SK-N-SH treated with all-trans-retinoic acid at 6 μM for 48 hours (cell line): ENCODE results near the gene ITM2B.

Source experiments
- ATAC-seq: fragments of 200-7000 bp; cut with Tn5 transposase; 3 replicates; pipeline ENCODE4 v1.9.1; 2020; ENCODE audit warnings: mild to moderate bottlenecking, moderate library complexity
- ARNTL ChIP-seq: fragments of 450-650 bp; formaldehyde crosslinking; IDR thresholded peaks from 2 replicates; pipeline ENCODE4 v1.5.0; 2020; ENCODE audit warnings: low read depth, mild to moderate bottlenecking, moderate library complexity, borderline replicate concordance
- BACH2 ChIP-seq: fragments of 250-450 bp; sonication (Bioruptor Pico); IDR thresholded peaks from 2 replicates; pipeline ENCODE4 v1.9.0; 2021; ENCODE audit warnings: mild to moderate bottlenecking, borderline replicate concordance
- CSDC2 ChIP-seq: fragments of 250-450 bp; sonication (Bioruptor Pico); IDR thresholded peaks from 2 replicates; pipeline ENCODE4 v1.5.0; 2020; ENCODE audit warnings: mild to moderate bottlenecking, moderate library complexity
- ESRRG ChIP-seq: fragments of 250-450 bp; sonication (Bioruptor Pico); IDR thresholded peaks from 2 replicates; pipeline ENCODE4 v1.6.1; 2021; ENCODE audit warnings: mild to moderate bottlenecking
- GLIS3 ChIP-seq: fragments of 250-450 bp; sonication (Bioruptor Pico); IDR thresholded peaks from 2 replicates; pipeline ENCODE4 v1.5.0; 2020; ENCODE audit warnings: mild to moderate bottlenecking, moderate library complexity
- OSR1 ChIP-seq: fragments of 250-450 bp; sonication (Bioruptor Pico); IDR thresholded peaks from 2 replicates; pipeline ENCODE4 v1.8.0; 2022; ENCODE audit warnings: moderate library complexity, mild to moderate bottlenecking, inconsistent platforms
- PPARA ChIP-seq: fragments of 250-450 bp; sonication (Bioruptor Pico); IDR thresholded peaks from 2 replicates; pipeline ENCODE4 v1.5.0; 2020; ENCODE audit warnings: mild to moderate bottlenecking, borderline replicate concordance
- RARB ChIP-seq: fragments of 250-450 bp; sonication (Bioruptor Pico); IDR thresholded peaks from 2 replicates; pipeline ENCODE4 v1.8.0; 2021; ENCODE audit warnings: mild to moderate bottlenecking, moderate library complexity
- SNAI2 ChIP-seq: fragments of 250-450 bp; sonication (Bioruptor Pico); IDR thresholded peaks from 2 replicates; pipeline ENCODE4 v1.5.0; 2020; ENCODE audit warnings: mild to moderate bottlenecking, moderate library complexity
- TCF4 ChIP-seq: fragments of 250-450 bp; sonication (Bioruptor Pico); IDR thresholded peaks from 2 replicates; pipeline ENCODE4 v1.8.0; 2021; ENCODE audit warnings: mild to moderate bottlenecking, moderate library complexity, borderline replicate concordance
- TOX ChIP-seq: fragments of 250-450 bp; sonication (Bioruptor Pico); IDR thresholded peaks from 2 replicates; pipeline ENCODE4 v1.8.0; 2021; ENCODE audit warnings: mild to moderate bottlenecking, moderate library complexity, borderline replicate concordance
- ZC3H10 ChIP-seq: fragments of 250-450 bp; sonication (Bioruptor Pico); IDR thresholded peaks from 2 replicates; pipeline ENCODE4 v1.5.1; 2021; ENCODE audit warnings: mild to moderate bottlenecking, moderate library complexity
- ZFP30 ChIP-seq: fragments of 450-650 bp; formaldehyde crosslinking; IDR thresholded peaks from 2 replicates; pipeline ENCODE4 v1.5.0; 2022; ENCODE audit warnings: mild to moderate bottlenecking, moderate library complexity
- ZNF565 ChIP-seq: fragments of 450-650 bp; formaldehyde crosslinking; conservative IDR thresholded peaks from 2 replicates; pipeline ENCODE4 v1.5.0; 2020; ENCODE audit warnings: low read depth, mild to moderate bottlenecking, moderate library complexity
- ZNF70 ChIP-seq: fragments of 450-650 bp; formaldehyde crosslinking; IDR thresholded peaks from 2 replicates; pipeline ENCODE4 v1.5.0; 2020; ENCODE audit warnings: mild to moderate bottlenecking, moderate library complexity
- ZNF8 ChIP-seq: fragments of 450-650 bp; formaldehyde crosslinking; IDR thresholded peaks from 2 replicates; pipeline ENCODE4 v1.5.0; 2020; ENCODE audit warnings: mild to moderate bottlenecking, moderate library complexity
- TF ChIP-seq, protein P1 (sequence below): fragments of 250-450 bp; sonication (Bioruptor Pico); IDR thresholded peaks from 2 replicates; pipeline ENCODE4 v1.5.0; 2020; ENCODE audit warnings: mild to moderate bottlenecking, moderate library complexity
- TF ChIP-seq, protein P2 (sequence below): fragments of 250-450 bp; sonication (Bioruptor Pico); IDR thresholded peaks from 2 replicates; pipeline ENCODE4 v1.5.1; 2020; ENCODE audit warnings: low read depth, mild to moderate bottlenecking, moderate library complexity
- TF ChIP-seq, protein P3 (sequence below): fragments of 250-450 bp; sonication (Bioruptor Pico); IDR thresholded peaks from 2 replicates; pipeline ENCODE4 v1.8.0; 2020; ENCODE audit warnings: mild to moderate bottlenecking, moderate library complexity, borderline replicate concordance
- TF ChIP-seq, protein P4 (sequence below): fragments of 250-450 bp; sonication (Bioruptor Pico); IDR thresholded peaks from 2 replicates; pipeline ENCODE4 v1.5.1; 2021; ENCODE audit warnings: mild to moderate bottlenecking, moderate library complexity

ITM2B gene

DNA sequence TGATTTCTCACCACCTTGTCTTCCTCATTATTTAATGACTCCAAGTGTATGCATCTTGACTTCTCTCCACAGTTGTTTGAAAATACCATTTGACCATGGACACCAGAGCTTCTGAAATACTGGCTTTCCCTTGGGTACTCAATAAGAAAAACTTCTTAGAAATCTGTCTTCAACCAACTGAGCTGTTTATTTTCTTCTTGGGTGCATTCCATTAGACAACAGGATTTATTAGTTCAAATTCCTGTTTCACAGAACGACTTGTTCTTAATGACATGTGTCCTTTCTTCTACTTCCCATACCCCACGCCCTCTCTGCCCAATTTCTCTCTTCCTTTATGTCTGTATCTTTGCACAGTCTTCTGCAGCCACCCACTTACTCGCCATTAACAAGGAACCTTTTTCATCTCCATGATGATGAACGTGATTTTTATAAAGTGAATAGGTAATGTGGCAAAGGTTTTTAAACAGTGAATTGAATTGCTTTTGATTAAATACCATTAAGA, 11.3 kb upstream of the ITM2B start:
- TF ChIP-seq, protein P1, sequence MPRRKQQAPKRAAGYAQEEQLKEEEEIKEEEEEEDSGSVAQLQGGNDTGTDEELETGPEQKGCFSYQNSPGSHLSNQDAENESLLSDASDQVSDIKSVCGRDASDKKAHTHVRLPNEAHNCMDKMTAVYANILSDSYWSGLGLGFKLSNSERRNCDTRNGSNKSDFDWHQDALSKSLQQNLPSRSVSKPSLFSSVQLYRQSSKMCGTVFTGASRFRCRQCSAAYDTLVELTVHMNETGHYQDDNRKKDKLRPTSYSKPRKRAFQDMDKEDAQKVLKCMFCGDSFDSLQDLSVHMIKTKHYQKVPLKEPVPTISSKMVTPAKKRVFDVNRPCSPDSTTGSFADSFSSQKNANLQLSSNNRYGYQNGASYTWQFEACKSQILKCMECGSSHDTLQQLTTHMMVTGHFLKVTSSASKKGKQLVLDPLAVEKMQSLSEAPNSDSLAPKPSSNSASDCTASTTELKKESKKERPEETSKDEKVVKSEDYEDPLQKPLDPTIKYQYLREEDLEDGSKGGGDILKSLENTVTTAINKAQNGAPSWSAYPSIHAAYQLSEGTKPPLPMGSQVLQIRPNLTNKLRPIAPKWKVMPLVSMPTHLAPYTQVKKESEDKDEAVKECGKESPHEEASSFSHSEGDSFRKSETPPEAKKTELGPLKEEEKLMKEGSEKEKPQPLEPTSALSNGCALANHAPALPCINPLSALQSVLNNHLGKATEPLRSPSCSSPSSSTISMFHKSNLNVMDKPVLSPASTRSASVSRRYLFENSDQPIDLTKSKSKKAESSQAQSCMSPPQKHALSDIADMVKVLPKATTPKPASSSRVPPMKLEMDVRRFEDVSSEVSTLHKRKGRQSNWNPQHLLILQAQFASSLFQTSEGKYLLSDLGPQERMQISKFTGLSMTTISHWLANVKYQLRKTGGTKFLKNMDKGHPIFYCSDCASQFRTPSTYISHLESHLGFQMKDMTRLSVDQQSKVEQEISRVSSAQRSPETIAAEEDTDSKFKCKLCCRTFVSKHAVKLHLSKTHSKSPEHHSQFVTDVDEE (CRISPR knock-in tag) = no peak
- TF ChIP-seq RARB (CRISPR knock-in tag) = no peak
- no peak for TF ChIP-seq ZFP30 (CRISPR knock-in tag)
- TF ChIP-seq, protein P2, sequence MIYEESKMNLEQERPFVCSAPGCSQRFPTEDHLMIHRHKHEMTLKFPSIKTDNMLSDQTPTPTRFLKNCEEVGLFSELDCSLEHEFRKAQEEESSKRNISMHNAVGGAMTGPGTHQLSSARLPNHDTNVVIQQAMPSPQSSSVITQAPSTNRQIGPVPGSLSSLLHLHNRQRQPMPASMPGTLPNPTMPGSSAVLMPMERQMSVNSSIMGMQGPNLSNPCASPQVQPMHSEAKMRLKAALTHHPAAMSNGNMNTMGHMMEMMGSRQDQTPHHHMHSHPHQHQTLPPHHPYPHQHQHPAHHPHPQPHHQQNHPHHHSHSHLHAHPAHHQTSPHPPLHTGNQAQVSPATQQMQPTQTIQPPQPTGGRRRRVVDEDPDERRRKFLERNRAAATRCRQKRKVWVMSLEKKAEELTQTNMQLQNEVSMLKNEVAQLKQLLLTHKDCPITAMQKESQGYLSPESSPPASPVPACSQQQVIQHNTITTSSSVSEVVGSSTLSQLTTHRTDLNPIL = no peak
- TF ChIP-seq PPARA (CRISPR knock-in tag) = no peak

DNA sequence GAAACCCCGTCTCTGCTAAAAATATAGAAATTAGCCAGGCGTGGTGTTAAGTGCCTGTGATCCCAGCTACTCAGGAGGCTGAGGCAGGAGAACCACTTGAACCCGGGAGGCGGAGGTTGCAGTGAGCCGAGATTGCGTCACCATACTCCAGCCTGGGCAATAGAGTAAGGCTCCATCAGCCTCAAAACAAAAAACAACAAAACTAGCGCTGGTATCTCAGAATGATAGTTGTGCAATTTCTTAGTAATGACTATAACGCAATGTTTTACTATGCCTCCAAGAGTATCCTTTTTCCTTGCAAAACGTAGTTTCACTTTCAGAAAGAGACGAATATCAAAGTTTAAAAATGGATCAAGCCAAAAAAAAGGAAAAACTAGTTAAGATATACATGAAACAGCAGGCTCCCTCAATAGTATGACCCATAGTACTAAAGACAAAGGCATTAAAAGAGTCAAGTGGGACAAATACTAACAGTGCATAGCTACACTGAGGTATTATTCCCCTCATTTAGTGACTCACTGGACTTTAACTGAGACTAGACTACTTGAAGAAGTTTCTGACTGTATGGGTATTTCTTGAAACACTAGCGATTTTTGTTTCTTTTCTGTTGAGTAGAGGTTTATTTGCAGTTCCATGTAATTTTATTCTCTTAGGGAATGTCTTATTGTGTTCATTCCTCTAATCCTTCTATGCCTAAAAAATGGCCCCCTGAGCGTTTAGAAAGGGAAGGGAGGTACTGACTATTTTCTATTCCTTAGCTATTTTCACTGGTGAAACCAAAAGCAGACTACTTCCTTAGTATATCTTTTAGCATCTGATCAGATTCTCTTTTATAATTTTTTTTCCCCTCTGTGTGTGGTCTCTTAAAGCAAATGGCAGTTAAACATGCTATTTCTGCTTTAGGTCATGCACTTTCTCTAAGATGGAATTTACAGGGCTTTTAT, 10.4 kb upstream of the ITM2B start:
- TF ChIP-seq TCF4 (CRISPR knock-in tag) (no peak), OSR1 (CRISPR knock-in tag) (no peak), ZFP30 (CRISPR knock-in tag) (no peak), ZNF70 (CRISPR knock-in tag) (no peak), ESRRG (no peak), CSDC2 (CRISPR knock-in tag) (no peak), GLIS3 (CRISPR knock-in tag) (no peak), PPARA (CRISPR knock-in tag) (no peak), BACH2 (CRISPR knock-in tag) (no peak), ZC3H10 (CRISPR knock-in tag) (no peak), ARNTL (CRISPR knock-in tag) (no peak), ZNF565 (no peak), SNAI2 (CRISPR knock-in tag) (no peak), TOX (CRISPR knock-in tag) (no peak), RARB (CRISPR knock-in tag) (no peak), ZNF8 (CRISPR knock-in tag) (no peak)
- TF ChIP-seq, protein P2 = no peak
- TF ChIP-seq, protein P3, sequence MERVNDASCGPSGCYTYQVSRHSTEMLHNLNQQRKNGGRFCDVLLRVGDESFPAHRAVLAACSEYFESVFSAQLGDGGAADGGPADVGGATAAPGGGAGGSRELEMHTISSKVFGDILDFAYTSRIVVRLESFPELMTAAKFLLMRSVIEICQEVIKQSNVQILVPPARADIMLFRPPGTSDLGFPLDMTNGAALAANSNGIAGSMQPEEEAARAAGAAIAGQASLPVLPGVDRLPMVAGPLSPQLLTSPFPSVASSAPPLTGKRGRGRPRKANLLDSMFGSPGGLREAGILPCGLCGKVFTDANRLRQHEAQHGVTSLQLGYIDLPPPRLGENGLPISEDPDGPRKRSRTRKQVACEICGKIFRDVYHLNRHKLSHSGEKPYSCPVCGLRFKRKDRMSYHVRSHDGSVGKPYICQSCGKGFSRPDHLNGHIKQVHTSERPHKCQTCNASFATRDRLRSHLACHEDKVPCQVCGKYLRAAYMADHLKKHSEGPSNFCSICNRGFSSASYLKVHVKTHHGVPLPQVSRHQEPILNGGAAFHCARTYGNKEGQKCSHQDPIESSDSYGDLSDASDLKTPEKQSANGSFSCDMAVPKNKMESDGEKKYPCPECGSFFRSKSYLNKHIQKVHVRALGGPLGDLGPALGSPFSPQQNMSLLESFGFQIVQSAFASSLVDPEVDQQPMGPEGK (CRISPR knock-in tag) = no peak
- TF ChIP-seq, protein P4, sequence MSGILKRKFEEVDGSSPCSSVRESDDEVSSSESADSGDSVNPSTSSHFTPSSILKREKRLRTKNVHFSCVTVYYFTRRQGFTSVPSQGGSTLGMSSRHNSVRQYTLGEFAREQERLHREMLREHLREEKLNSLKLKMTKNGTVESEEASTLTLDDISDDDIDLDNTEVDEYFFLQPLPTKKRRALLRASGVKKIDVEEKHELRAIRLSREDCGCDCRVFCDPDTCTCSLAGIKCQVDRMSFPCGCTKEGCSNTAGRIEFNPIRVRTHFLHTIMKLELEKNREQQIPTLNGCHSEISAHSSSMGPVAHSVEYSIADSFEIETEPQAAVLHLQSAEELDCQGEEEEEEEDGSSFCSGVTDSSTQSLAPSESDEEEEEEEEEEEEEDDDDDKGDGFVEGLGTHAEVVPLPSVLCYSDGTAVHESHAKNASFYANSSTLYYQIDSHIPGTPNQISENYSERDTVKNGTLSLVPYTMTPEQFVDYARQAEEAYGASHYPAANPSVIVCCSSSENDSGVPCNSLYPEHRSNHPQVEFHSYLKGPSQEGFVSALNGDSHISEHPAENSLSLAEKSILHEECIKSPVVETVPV = no peak
- TF ChIP-seq, protein P1 (CRISPR knock-in tag) = no peak
- no peak for ATAC-seq

More for the DNA sequence above, 11.3 kb upstream of the ITM2B start:
- ATAC-seq = no peak
